BJ (cell line): Measurements from ENCODE around the gene CLSTN3. TPM values are rescaled to one million over a fixed set of nuclear protein-coding genes. Genes with fewer than 3 reads are reported as not detected.

Source experiments
- CTCF ChIA-PET: fragments of 350-600 bp; formaldehyde crosslinking; extraction: SDS; loops from one replicate; lab custom pipeline; 2021; ENCODE audit warnings: antibody characterized with exemption, inconsistent platforms; lab: Yijun Ruan, JAX
- POLR2A ChIA-PET: fragments of 300-600 bp; sonication (Branson Sonifier 250); formaldehyde crosslinking; extraction: SDS; loops from one replicate; lab custom pipeline; 2021; ENCODE audit warnings: antibody characterized with exemption; lab: Charles Lee
- DNase-seq: peaks from one replicate; pipeline ENCODE4 v3.0.0-alpha.2; 2011; ENCODE audit warnings: low read depth
- H3K27me3 ChIP-seq: 2 replicates; pipeline ENCODE4 v1.6.0; 2011; ENCODE audit warnings: low read length; ENCODE audit not compliant: control insufficient read depth, insufficient read depth
- H3K36me3 ChIP-seq: 2 replicates; pipeline ENCODE4 v1.5.1; 2011; ENCODE audit warnings: low read length; ENCODE audit not compliant: control insufficient read depth, insufficient read depth
- H3K4me3 ChIP-seq: 2 replicates; pipeline ENCODE4 v1.5.1; 2011; ENCODE audit warnings: low read depth, mild to moderate bottlenecking, control low read depth, low read length
- polyA plus RNA-seq: library from polyadenylated mRNA; depleted of rRNA; stranded (reverse); fragments of >200 nt; gene quantifications from 2 replicates; pipeline ENCODE4 v1.2.3, GENCODE V29; 2011
- TF ChIP-seq, protein P1 (sequence below): IDR thresholded peaks from 2 replicates; pipeline ENCODE4 v1.5.1; 2011; ENCODE audit warnings: low read depth, mild to moderate bottlenecking, control low read depth, inconsistent platforms, low read length, moderate library complexity; ENCODE audit not compliant: insufficient read depth

The CLSTN3 gene
- polyA plus RNA-seq, 1 experiment: 19.2 TPM

DNA sequence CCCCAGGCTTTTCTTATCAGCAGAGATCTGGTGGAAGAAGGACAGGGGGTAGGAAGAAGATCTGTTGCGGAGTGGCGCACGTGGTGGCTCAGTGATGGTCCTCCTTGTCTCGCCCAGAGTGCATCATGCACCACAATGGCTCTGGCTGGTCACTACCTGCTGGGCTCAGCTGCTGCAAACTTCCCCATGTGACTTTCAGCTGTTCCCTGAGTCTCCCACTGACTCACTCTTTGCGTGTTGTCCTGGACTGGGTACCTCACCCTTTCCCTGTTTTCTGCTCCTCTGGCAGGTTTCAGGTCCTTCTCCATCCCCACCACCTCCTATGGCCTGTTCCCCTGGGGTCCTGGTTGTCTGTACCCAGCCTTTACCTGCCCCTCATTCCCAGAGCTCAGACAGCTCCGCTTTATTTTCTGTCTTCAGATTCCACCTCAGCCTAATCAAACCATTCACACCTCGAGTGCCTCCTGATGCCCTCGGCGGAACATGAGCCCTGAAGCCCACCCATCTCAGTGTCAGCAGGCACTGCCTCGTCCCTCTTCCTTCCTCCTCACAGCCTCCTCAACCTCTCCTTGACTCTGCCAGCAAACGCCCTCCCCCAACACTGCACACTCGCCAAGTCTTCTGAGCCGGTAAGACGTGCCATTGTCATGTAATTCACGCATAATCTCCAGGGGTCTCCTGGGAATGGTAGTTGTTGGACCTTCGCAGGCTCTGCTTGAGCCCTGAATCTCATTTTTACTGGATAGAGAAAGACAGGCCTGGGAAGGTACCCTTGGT, 39.8 kb upstream of the CLSTN3 start:
- POLR2A ChIA-PET: no interaction called here
- DNase-seq: no peak
- TF ChIP-seq, protein P1, sequence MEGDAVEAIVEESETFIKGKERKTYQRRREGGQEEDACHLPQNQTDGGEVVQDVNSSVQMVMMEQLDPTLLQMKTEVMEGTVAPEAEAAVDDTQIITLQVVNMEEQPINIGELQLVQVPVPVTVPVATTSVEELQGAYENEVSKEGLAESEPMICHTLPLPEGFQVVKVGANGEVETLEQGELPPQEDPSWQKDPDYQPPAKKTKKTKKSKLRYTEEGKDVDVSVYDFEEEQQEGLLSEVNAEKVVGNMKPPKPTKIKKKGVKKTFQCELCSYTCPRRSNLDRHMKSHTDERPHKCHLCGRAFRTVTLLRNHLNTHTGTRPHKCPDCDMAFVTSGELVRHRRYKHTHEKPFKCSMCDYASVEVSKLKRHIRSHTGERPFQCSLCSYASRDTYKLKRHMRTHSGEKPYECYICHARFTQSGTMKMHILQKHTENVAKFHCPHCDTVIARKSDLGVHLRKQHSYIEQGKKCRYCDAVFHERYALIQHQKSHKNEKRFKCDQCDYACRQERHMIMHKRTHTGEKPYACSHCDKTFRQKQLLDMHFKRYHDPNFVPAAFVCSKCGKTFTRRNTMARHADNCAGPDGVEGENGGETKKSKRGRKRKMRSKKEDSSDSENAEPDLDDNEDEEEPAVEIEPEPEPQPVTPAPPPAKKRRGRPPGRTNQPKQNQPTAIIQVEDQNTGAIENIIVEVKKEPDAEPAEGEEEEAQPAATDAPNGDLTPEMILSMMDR: no peak
- H3K27me3 ChIP-seq: no peaks in the 10 kb centered on the region
- peak overlapping the region; percentile 76 for H3K4me3 ChIP-seq
- peaks cover 32% of the 10 kb centered on the region for H3K36me3 ChIP-seq
- CTCF ChIA-PET: interaction anchor here (0.8 to 2.9 kb wide), 4 partner anchors 10 to 146 kb away, joined by 3 to 19 read pairs (median 12); partner anchors contain the start of gene C1S

DNA sequence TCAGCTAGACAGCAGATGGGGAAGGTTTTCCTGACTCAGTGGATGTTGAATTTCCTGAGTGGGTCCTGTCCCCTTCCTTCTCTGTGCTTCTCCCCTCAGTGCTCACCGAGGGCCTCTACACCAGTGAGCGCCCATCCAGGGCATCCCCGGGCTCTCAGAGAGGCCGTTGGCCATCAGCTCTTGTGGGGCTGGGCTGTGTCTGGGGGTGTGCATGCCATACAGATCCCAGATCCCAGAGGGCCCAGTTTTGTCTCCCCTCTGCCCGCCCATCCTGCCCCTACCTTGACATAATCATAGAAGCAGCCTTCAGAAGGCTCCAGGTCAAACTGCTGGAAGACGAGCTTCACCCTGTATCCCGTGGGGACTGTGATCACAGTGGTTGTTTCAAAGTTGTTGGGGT, 39.0 kb upstream of the CLSTN3 start:
- TF ChIP-seq, protein P1: no peak
- Histone ChIP-seq H3K27me3 (no peaks in the 10 kb centered on the region), H3K4me3 (peak overlapping the region; percentile 76), H3K36me3 (peaks cover 27% of the 10 kb centered on the region)
- DNase-seq: no peak
- CTCF ChIA-PET: interaction anchor here (1.0 to 2.9 kb wide), 4 partner anchors 11 to 31 kb away, joined by 5 to 19 read pairs (median 12); partner anchors contain the start of gene C1S
- POLR2A ChIA-PET: no interaction called here

DNA sequence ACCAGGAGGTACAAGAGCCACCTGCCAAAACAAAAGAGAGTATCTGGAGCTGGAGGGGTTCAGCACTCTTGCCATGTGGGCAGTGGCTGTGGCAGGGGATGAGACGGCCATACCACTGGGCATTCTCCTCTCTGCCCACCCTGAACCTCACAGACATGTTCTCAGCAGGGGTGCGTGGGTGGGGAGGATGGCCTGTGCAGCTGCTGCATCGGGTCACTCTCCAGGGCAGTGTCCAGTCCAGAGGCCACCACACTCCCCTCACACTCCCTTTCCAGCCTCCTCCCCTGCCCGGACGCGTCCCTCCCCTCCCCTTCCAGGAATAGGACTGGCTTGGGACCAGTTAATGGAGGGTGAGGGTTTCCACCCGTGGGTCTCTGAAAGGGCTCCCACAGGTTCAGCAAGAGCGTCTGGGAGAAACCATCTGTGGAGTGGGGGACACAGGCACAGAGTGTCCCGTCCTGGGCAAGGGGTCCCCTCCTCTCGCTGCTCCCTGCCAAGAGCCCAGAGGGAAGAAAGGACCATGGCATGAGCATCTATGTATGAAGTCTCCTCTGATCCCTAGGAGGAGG, 38.4 kb upstream of the CLSTN3 start:
- ChIA-PET CTCF (interaction anchor here (1.0 to 2.9 kb wide), 9 partner anchors 12 to 74 kb away, joined by 4 to 29 read pairs (median 9); partner anchors contain the start of genes C1RL, C1S and LPCAT3), POLR2A (no interaction called here)
- H3K36me3 ChIP-seq: peaks cover 26% of the 10 kb centered on the region
- no peaks in the 10 kb centered on the region for H3K27me3 ChIP-seq
- TF ChIP-seq, protein P1: no peak
- DNase-seq: no peak
- peak overlapping the region; percentile 76 for H3K4me3 ChIP-seq

DNA sequence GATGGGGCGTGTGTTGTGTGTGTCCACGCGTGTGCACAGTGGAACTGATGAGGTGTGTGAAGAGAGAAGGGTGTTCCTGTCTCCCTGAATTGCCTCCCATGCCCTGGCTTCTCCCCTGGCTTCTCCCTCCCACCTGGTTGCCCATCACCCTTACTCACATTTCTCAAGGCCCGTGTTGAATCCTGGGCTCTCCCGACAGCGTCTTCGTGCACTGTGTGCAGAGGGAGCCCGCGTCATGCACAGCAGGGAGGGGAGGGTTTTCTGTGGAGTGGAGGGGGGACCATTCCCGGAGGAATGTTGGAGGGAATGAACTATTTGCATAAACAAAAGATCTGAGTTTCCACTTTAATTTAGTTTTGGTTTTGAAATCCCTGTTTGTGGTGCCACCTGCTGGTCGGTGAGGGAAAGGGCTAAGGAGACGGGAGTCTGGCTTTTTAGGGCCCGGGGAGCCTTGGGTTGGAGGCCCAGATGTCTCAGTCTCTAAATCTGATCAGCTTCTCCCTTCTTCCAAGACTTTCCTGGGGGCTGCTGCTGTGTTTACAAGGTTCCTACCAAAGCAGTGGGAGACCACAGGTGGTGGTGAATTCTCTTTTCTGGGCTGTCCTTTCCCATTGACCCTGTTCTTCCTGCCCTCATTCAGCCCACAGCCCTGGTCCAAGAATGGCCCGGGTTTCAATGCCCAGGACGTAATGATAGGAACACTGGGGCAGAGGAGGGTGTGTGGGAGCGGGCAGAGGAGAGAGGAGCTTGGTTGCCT, 37.8 kb upstream of the CLSTN3 start, which contains the start of gene C1R:
C1R (minus strand) TSS at position 217 of the 757 bp plus-strand sequence; CDS start at position 160, 57 bp downstream.
- H3K4me3 ChIP-seq: peak within 1 kb of the TSS; percentile 76
- DNase-seq: peak; percentile 63
- POLR2A ChIA-PET: no interaction called here

More for the DNA sequence above, 37.8 kb upstream of the CLSTN3 start, which contains the start of gene C1R:
- Histone ChIP-seq H3K36me3 (peaks cover 24% of the 10 kb centered on the region), H3K27me3 (no peaks in the 10 kb centered on the region)
- TF ChIP-seq, protein P1: peak; percentile 87
- CTCF ChIA-PET: interaction anchor here (0.7 to 4.2 kb wide), 11 partner anchors 12 to 175 kb away, joined by 3 to 39 read pairs (median 9); partner anchors contain the start of genes C1RL, C1S and LPCAT3
